ENCODE data around the gene PDZD8. TPM values are rescaled to one million over a fixed set of nuclear protein-coding genes. Genes with fewer than 3 reads are reported as not detected.

Gene PDZD8
- total RNA-seq, 1 experiment from 2014 or later = 13.6 TPM

DNA sequence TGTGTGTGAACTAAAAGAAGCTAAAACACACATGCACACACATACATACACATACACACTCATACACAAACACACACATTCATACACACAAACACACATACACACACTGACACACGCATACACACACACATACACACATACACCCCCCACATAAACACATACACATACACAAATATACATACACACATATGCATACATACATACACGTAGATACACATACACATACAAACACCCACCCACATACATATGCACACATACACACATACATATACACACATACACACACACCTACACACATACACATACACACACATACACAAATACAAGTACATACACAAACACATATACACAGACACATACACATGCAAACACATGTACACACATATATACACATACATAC lies 106.3 kb downstream of the PDZD8 start:
- Histone ChIP-seq H3F3A (ENCODE audit: low read length, unreplicated experiment) (no peaks in the 10 kb centered on the region), H3K4me1 (ENCODE audit: insufficient read depth, low read length) (peaks cover 18% of the 10 kb centered on the region), H3K4me2 (ENCODE audit: low read length) (no peak overlapping the region), H3K36me3 (ENCODE audit: low read depth, low read length) (no peaks in the 10 kb centered on the region), H2AFZ (ENCODE audit: low read length) (no peak overlapping the region), H3K79me2 (ENCODE audit: low read length) (no peaks in the 10 kb centered on the region), H3K4me3 (ENCODE audit: low read length) (no peak overlapping the region), H3K27me3 (ENCODE audit: low read length) (no peaks in the 10 kb centered on the region), H3K9me2 (replicated peaks; ENCODE audit: low read length) (no peaks in the 10 kb centered on the region), H3K9ac (ENCODE audit: low read length) (no peak overlapping the region), H4K20me1 (ENCODE audit: low read length) (no peaks in the 10 kb centered on the region), H3K27ac (ENCODE audit: low read length) (no peak overlapping the region), H3K9me3 (ENCODE audit: low read length) (no peaks in the 10 kb centered on the region)
- no TSS peak for BruUV-seq (replicated peaks)
- intact Hi-C loops (cut with micrococcal nuclease) = no loop called here
- CTCF ChIA-PET = no interaction called here
- DNase-seq = no peak
- no peak for ATAC-seq
- TF ChIP-seq EZH2phosphoT487 (IDR thresholded peaks at IDR 0.05; ENCODE audit: borderline replicate concordance, low read length) (no peak), EZH2 (IDR thresholded peaks at IDR 0.05; ENCODE audit: low read length, unreplicated experiment) (no peak)
- TF ChIP-seq, protein P1, sequence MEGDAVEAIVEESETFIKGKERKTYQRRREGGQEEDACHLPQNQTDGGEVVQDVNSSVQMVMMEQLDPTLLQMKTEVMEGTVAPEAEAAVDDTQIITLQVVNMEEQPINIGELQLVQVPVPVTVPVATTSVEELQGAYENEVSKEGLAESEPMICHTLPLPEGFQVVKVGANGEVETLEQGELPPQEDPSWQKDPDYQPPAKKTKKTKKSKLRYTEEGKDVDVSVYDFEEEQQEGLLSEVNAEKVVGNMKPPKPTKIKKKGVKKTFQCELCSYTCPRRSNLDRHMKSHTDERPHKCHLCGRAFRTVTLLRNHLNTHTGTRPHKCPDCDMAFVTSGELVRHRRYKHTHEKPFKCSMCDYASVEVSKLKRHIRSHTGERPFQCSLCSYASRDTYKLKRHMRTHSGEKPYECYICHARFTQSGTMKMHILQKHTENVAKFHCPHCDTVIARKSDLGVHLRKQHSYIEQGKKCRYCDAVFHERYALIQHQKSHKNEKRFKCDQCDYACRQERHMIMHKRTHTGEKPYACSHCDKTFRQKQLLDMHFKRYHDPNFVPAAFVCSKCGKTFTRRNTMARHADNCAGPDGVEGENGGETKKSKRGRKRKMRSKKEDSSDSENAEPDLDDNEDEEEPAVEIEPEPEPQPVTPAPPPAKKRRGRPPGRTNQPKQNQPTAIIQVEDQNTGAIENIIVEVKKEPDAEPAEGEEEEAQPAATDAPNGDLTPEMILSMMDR (conservative IDR thresholded peaks at IDR 0.05; ENCODE audit: low read depth, low read length) = no peak
- POLR2A ChIA-PET (ENCODE audit: unreplicated experiment) = no interaction called here

DNA sequence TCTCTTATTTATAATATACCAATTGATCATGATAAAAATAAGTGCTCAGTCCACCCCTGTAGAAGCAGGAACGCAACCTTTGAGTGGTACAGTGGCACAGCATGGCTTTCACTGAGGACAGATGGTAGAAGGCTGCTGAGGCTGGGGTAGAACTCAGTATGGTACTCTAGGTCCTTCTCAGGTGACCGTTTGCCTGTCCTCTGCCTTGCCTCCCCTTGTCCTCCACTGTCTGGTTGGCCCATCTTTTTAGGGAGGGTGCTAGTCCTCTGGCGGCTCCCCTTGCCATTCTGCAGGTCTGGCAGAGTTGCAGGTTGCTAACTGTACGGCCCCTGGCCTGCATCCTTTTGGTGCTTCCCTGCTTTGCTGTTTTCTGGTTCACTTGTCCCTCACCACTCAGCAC lies 107.0 kb downstream of the PDZD8 start:
- Histone ChIP-seq H4K20me1 (ENCODE audit: low read length) (no peaks in the 10 kb centered on the region), H3K4me3 (ENCODE audit: low read length) (no peak overlapping the region), H3F3A (ENCODE audit: low read length, unreplicated experiment) (no peaks in the 10 kb centered on the region), H3K27ac (ENCODE audit: low read length) (no peak overlapping the region), H3K27me3 (ENCODE audit: low read length) (no peaks in the 10 kb centered on the region), H3K9me3 (ENCODE audit: low read length) (no peaks in the 10 kb centered on the region), H3K4me2 (ENCODE audit: low read length) (no peak overlapping the region), H3K36me3 (ENCODE audit: low read depth, low read length) (no peaks in the 10 kb centered on the region), H3K9me2 (replicated peaks; ENCODE audit: low read length) (no peaks in the 10 kb centered on the region), H3K79me2 (ENCODE audit: low read length) (no peaks in the 10 kb centered on the region), H3K9ac (ENCODE audit: low read length) (no peak overlapping the region), H3K4me1 (ENCODE audit: insufficient read depth, low read length) (peaks cover 18% of the 10 kb centered on the region), H2AFZ (ENCODE audit: low read length) (no peak overlapping the region)
- no TSS peak for BruUV-seq (replicated peaks)
- POLR2A ChIA-PET (ENCODE audit: unreplicated experiment) = no interaction called here
- DNase-seq (no peak), ATAC-seq (no peak)
- CTCF ChIA-PET = no interaction called here
- TF ChIP-seq EZH2phosphoT487 (IDR thresholded peaks at IDR 0.05; ENCODE audit: borderline replicate concordance, low read length) (no peak), EZH2 (IDR thresholded peaks at IDR 0.05; ENCODE audit: low read length, unreplicated experiment) (no peak)
- TF ChIP-seq, protein P1 (conservative IDR thresholded peaks at IDR 0.05; ENCODE audit: low read depth, low read length) = no peak
- intact Hi-C loops (cut with micrococcal nuclease) = no loop called here

DNA sequence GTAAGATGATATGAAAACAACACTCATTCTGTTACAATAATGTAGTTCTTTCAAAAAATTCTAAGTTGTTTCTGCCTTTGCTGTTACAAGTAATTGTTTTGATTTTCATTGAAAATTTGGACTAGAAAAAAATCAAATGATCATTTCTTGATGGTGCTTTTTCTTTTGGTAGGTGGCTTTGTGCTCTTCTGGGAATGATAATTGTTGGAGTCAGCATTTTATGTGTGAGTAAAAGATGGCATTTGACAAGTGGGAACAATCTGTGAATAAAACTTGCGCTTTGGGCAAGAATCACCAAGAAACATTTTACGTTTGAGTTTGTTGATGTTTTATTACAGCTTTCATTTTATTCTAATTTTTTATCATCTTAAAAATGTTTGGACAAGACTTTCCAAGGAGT lies 108.4 kb downstream of the PDZD8 start:
- Histone ChIP-seq H4K20me1 (ENCODE audit: low read length) (no peaks in the 10 kb centered on the region), H3K79me2 (ENCODE audit: low read length) (no peaks in the 10 kb centered on the region), H3K4me1 (ENCODE audit: insufficient read depth, low read length) (peaks cover 13% of the 10 kb centered on the region), H3K9me2 (replicated peaks; ENCODE audit: low read length) (no peaks in the 10 kb centered on the region), H3K4me3 (ENCODE audit: low read length) (no peak overlapping the region), H3K36me3 (ENCODE audit: low read depth, low read length) (no peaks in the 10 kb centered on the region), H3K9ac (ENCODE audit: low read length) (no peak overlapping the region), H3F3A (ENCODE audit: low read length, unreplicated experiment) (no peaks in the 10 kb centered on the region), H3K27me3 (ENCODE audit: low read length) (no peaks in the 10 kb centered on the region), H3K4me2 (ENCODE audit: low read length) (no peak overlapping the region), H3K9me3 (ENCODE audit: low read length) (no peaks in the 10 kb centered on the region), H3K27ac (ENCODE audit: low read length) (no peak overlapping the region), H2AFZ (ENCODE audit: low read length) (no peak overlapping the region)
- no peak for ATAC-seq
- DNase-seq = no peak
- ChIA-PET POLR2A (ENCODE audit: unreplicated experiment) (no interaction called here), CTCF (no interaction called here)
- no TSS peak for BruUV-seq (replicated peaks)
- intact Hi-C loops (cut with micrococcal nuclease) = no loop called here
- TF ChIP-seq EZH2 (IDR thresholded peaks at IDR 0.05; ENCODE audit: low read length, unreplicated experiment) (no peak), EZH2phosphoT487 (IDR thresholded peaks at IDR 0.05; ENCODE audit: borderline replicate concordance, low read length) (no peak)
- TF ChIP-seq, protein P1 (conservative IDR thresholded peaks at IDR 0.05; ENCODE audit: low read depth, low read length) = no peak
